Vagina (tissue), 2 donors: ENCODE data around the gene CEMIP. TPM values are rescaled to one million over a fixed set of nuclear protein-coding genes. Genes with fewer than 3 reads are reported as not detected.

Experiments
- DNase-seq, 2 donors: peaks; one replicate each; pipeline ENCODE4 v3.0.0-alpha.2; 2017; ENCODE audit errors: extremely low spot score in 2 of 2
- H3K27ac ChIP-seq: fragments of 200-600 bp; sonication (generic); one replicate; pipeline ENCODE4 v1.5.1; 2019
- H3K27me3 ChIP-seq: fragments of 200-600 bp; sonication (generic); one replicate; pipeline ENCODE4 v1.5.1; 2019
- H3K36me3 ChIP-seq, 2 donors: fragments of 200-600 bp; sonication (generic); one replicate each; pipeline ENCODE4 v1.5.1; 2017 to 2019
- H3K4me1 ChIP-seq: fragments of 200-600 bp; sonication (generic); one replicate; pipeline ENCODE4 v1.5.1; 2019
- H3K4me3 ChIP-seq, 2 donors: fragments of 200-600 bp; sonication (generic); 1 replicate in 1 of 2; 2 replicates in 1 of 2; pipeline ENCODE4 v1.5.1; 2016 to 2019
- H3K9me3 ChIP-seq: fragments of 200-600 bp; sonication (generic); one replicate; pipeline ENCODE4 v1.5.1; 2019
- CTCF ChIP-seq, 3 experiments: fragments of 450-650 bp in 2 of 3; fragments of 200-600 bp in 1 of 3; sonication (generic) in 1 of 3; IDR thresholded peaks; one replicate each; pipeline ENCODE4 v1.5.1; 2017 to 2019; ENCODE audit warnings: antibody characterized with exemption in 3 of 3, mild to moderate bottlenecking in 2 of 3, moderate library complexity in 2 of 3
- POLR2A ChIP-seq, 2 donors: fragments of 450-650 bp; IDR thresholded peaks; one replicate each; pipeline ENCODE4 v1.6.1; 2017; ENCODE audit warnings: antibody characterized with exemption in 2 of 2, mild to moderate bottlenecking in 2 of 2, moderate library complexity in 2 of 2
- POLR2AphosphoS5 ChIP-seq, 2 donors: sonication (generic); formaldehyde crosslinking; IDR thresholded peaks; one replicate each; pipeline ENCODE4 v1.9.0; 2017; ENCODE audit warnings: antibody characterized with exemption in 2 of 2, mild to moderate bottlenecking in 2 of 2, low read depth in 1 of 2; ENCODE audit not compliant: insufficient read depth in 1 of 2
- intact Hi-C: fragments of 100-400 bp; cut with DNase I; formaldehyde crosslinking; loops from one replicate; pipeline ENCODE4 v1.15.1; 2023
- total RNA-seq: library from RNA; depleted of rRNA; stranded (reverse); fragments of >200 nt; gene quantifications from one replicate; pipeline ENCODE4 v1.2.3, GENCODE V29; 2016

CEMIP gene
- total RNA-seq, 1 donor from 2014 or later, result 0.74 TPM

GRCh38 chr15:80946576-80946975, 167.4 kb downstream of the CEMIP start:
- Histone ChIP-seq H3K27me3 (no peaks in the 10 kb centered on the region), H3K4me1 (no peaks in the 10 kb centered on the region), H3K36me3 (peaks cover 0 to 47% of the 10 kb centered on the region in 2 donors), H3K9me3 (no peaks in the 10 kb centered on the region), H3K27ac (no peak overlapping the region), H3K4me3 (no peak overlapping the region)
- TF ChIP-seq POLR2A (IDR thresholded peaks at IDR 0.05), result no peak
- TF ChIP-seq CTCF (IDR thresholded peaks at IDR 0.05), result no peak
- no peak for TF ChIP-seq POLR2AphosphoS5 (IDR thresholded peaks at IDR 0.05; ENCODE audit: insufficient read depth in 1 of 2, low read depth in 1 of 2)
- DNase-seq, result no peak
- intact Hi-C loops, result no loop called here

- Histone ChIP-seq H3K9me3 (no peaks in the 10 kb centered on the region), H3K4me1 (no peaks in the 10 kb centered on the region), H3K27me3 (no peaks in the 10 kb centered on the region), H3K4me3 (no peak overlapping the region), H3K27ac (no peak overlapping the region), H3K36me3 (peaks cover 0 to 54% of the 10 kb centered on the region in 2 donors)
- intact Hi-C loops, result no loop called here
- DNase-seq, result no peak
- no peak for TF ChIP-seq POLR2AphosphoS5 (IDR thresholded peaks at IDR 0.05; ENCODE audit: insufficient read depth in 1 of 2, low read depth in 1 of 2)
Measured at GRCh38 chr15:80948651-80949292, 169.6 kb downstream of the CEMIP start.

GRCh38 chr15:80949756-80950155, 170.6 kb downstream of the CEMIP start:
- Histone ChIP-seq H3K27ac (no peak overlapping the region), H3K4me1 (peaks cover 5% of the 10 kb centered on the region), H3K9me3 (no peaks in the 10 kb centered on the region), H3K27me3 (no peaks in the 10 kb centered on the region), H3K4me3 (no peak overlapping the region), H3K36me3 (peaks cover 0 to 54% of the 10 kb centered on the region in 2 donors)
- DNase-seq, result no peak
- TF ChIP-seq POLR2AphosphoS5 (IDR thresholded peaks at IDR 0.05; ENCODE audit: insufficient read depth in 1 of 2, low read depth in 1 of 2) (no peak), CTCF (IDR thresholded peaks at IDR 0.05) (no peak), POLR2A (IDR thresholded peaks at IDR 0.05) (no peak)
- intact Hi-C loops, result no loop called here

- intact Hi-C loops, result no loop called here
- no peak for DNase-seq
- Histone ChIP-seq H3K4me3 (no peak overlapping the region), H3K36me3 (peaks cover 0 to 54% of the 10 kb centered on the region in 2 donors), H3K27ac (no peak overlapping the region), H3K4me1 (peaks cover 5% of the 10 kb centered on the region), H3K27me3 (no peaks in the 10 kb centered on the region), H3K9me3 (no peaks in the 10 kb centered on the region)
- TF ChIP-seq POLR2A (IDR thresholded peaks at IDR 0.05) (no peak), POLR2AphosphoS5 (IDR thresholded peaks at IDR 0.05; ENCODE audit: insufficient read depth in 1 of 2, low read depth in 1 of 2) (no peak), CTCF (IDR thresholded peaks at IDR 0.05) (no peak)
Measured at GRCh38 chr15:80950291-80951078, 171.3 kb downstream of the CEMIP start.

- Histone ChIP-seq H3K9me3 (no peaks in the 10 kb centered on the region), H3K36me3 (peaks cover 0 to 49% of the 10 kb centered on the region in 2 donors), H3K4me3 (no peak overlapping the region), H3K27ac (no peak overlapping the region), H3K4me1 (peaks cover 5% of the 10 kb centered on the region), H3K27me3 (no peaks in the 10 kb centered on the region)
- intact Hi-C loops, result no loop called here
- no peak for DNase-seq
- no peak for TF ChIP-seq POLR2A (IDR thresholded peaks at IDR 0.05)
- TF ChIP-seq POLR2AphosphoS5 (IDR thresholded peaks at IDR 0.05; ENCODE audit: insufficient read depth in 1 of 2, low read depth in 1 of 2), result no peak
- TF ChIP-seq CTCF (IDR thresholded peaks at IDR 0.05), result no peak
Measured at GRCh38 chr15:80951941-80952340, 172.8 kb downstream of the CEMIP start.
